Stimulated activated CD8-positive, alpha-beta memory T cell treated with anti-CD3 and anti-CD28 coated beads, Interleukin-15, amount 100 ng/mL, for 24 hours (primary cell): ENCODE measurements around the gene CD163.
"Not testable (repeated sequence)": the region's sequence is repeated elsewhere in the genome, so short reads cannot be mapped to it uniquely, and the experiment has no call there.

Experiments used
- DNase-seq: peaks from one replicate; pipeline ENCODE4 v3.0.0-alpha.2; 2020; ENCODE audit warnings: low read depth

Gene CD163

GRCh38 chr12:7450667-7451066 is 52.9 kb downstream of the CD163 start:
- no peak for DNase-seq

DNA sequence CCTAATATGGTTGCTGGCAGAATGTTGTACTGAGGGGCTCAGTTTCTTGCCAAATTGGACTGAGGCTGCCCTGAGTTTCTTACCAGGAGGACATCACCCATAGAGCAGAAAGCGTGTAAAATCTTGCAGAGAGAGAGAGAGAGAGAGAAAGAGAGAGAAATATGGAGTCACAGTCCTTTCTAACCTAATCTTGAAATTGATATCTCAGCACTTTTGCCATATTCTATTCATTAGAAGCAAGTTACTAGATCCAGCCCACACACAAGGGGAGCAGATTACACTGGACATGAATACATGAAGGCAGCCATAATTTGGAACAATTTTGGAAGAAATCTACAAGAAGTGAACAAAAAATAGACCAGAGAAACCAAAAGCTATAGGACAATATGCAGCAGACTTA is 55.5 kb downstream of the CD163 start:
- DNase-seq, result no peak

DNA sequence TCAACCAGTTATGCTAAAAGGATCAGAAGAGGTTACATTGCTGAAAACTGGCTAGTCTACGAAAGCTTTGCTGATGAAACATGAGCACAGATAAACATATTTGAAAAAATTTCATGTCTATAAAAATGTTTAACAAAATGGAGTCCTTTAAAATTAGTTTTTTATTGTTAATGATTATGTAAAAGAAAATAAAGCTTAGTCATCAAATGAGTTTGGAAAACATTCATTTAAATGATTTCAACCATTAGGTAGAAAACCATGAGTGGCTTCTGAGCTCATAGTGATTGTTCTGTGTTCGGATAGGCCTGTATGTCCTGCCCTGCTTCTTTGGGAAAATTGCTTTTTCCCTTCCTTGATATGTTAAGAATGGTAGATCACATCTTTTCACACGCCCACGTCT is 59.0 kb downstream of the CD163 start:
- no peak for DNase-seq

DNA sequence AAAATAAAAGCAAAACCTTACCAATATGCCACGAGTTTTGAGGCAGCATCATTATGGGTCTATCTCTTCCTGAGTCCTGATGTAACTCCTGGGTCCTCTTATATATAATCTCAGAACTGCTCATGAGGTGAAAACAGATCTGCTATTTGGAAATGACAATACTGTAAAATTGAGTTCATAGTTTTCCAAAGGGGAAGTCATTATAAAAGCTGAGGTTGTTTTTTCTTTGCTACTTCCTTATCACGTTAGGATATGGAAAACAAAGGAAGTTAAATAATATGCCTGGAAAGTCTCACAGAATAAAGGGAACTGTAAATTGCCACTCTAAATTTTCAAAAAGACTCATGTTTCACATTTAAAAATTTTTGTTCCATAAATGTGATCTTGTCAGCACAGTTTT is 59.5 kb downstream of the CD163 start, which contains the start of gene CD163L1:
TSS of gene CD163L1 (minus strand) at position 78 of the 400 bp plus-strand sequence. CDS start at position 52, 26 bp downstream.
- no peak for DNase-seq

DNA sequence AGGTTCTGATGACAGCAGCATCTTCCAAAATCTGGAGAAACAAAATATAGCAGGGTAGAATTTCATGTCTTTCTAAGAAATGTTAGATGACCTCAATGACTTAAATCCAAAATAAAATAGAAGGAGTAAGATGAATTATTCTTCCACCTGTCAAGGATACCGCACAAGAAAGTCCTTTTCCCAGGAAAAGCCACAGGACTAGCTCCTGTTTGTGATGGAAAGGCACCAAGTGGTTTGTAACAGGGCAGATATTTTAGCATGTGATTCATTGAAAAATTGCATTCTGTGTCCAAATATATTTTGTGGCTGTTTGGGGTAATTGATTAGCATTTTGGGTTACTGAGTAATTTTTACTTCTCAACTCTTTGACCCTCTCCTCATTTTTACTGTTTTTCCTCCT is 62.4 kb downstream of the CD163 start:
- DNase-seq, result no peak

GRCh38 chr12:7439579-7440505 is 63.7 kb downstream of the CD163 start:
- DNase-seq, result no peak

GRCh38 chr12:7438291-7438995 is 65.1 kb downstream of the CD163 start:
- not testable (repeated sequence) for DNase-seq

- not testable (repeated sequence) for DNase-seq
Observed at GRCh38 chr12:7437494-7437893, 66.1 kb downstream of the CD163 start.

DNA sequence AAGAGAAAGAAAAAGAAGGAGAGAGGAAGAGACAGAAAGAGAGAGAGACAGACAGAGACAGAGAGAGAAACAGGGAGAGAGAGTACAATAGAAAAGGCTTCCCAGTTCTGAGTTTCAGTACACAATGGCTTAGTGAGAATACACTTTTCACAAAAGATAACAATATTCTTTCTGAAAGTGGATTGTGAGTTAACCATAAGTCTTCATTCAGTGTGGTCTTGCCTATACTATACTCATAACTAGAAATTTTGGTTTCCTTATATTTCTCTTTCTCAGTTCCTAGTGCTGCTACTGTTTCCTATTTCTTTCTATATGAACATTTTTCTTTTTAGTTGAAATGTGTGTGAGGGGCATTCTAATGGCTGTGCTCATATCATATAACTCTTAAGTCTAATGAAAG is 68.9 kb downstream of the CD163 start:
- DNase-seq, result no peak

- no peak for DNase-seq
Observed at GRCh38 chr12:7433276-7433822, 70.2 kb downstream of the CD163 start.

DNA sequence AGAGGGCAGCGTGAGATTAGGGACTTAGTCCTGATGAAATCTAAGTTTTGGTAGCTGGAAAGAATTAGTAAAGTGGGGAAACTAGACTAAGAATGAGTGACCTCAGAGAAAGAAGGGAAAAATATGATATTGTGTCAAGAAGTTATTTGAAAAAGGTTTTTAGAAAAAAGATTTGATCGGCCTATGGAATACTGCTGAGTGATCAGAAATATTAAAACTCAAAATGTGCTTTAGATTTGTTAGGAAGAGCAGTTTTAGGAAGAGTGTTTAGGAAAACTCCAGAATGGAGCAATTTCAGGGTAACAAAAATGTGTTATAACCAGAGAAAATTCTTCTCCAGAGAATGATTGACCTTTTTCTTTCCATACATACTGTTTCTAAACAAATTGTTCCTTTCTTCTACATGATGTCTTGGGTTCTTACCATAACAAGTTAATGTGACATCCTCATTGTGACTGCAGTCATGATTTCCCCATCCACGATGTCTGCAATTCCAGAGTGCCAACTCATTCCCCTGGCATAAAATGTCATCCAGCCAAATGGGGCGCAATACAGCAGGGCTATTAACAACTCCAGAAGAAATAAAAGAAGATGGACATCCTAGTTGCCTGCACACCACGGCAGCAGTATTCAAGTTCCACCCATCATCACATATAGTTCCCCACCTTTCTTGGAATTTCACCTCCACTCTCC is 71.4 kb downstream of the CD163 start:
- no peak for DNase-seq
